Lower leg skin (tissue), 4 donors: ENCODE results near the gene PQBP1. TPM values are rescaled to one million over a fixed set of nuclear protein-coding genes. Genes with fewer than 3 reads are reported as not detected.
"Not testable (repeated sequence)": the region's sequence is repeated elsewhere in the genome, so short reads cannot be mapped to it uniquely, and the experiment has no call there.

Source experiments
- DNase-seq, 2 donors: peaks; one replicate each; pipeline ENCODE4 v3.0.0-alpha.2; 2019; ENCODE audit warnings: low spot score in 2 of 2
- H3K4me3 ChIP-seq: fragments of 200-600 bp; sonication (generic); 2 replicates; pipeline ENCODE4 v1.5.1; 2017; ENCODE audit warnings: mild to moderate bottlenecking, low read depth; ENCODE audit not compliant: poor library complexity, severe bottlenecking
- POLR2A ChIP-seq, 2 donors: fragments of 450-650 bp; IDR thresholded peaks; one replicate each; pipeline ENCODE4 v1.6.1; 2016 to 2017; ENCODE audit warnings: antibody characterized with exemption in 2 of 2, mild to moderate bottlenecking in 1 of 2, moderate library complexity in 1 of 2
- WGBS, 2 donors: methylation state at CpG; one replicate each; pipeline ENCODE4 v1.1.5; 2018; 5-methylcytosine and 5-hydroxymethylcytosine counted together
- intact Hi-C: fragments of 100-400 bp; cut with DNase I; formaldehyde crosslinking; loops from one replicate; pipeline ENCODE4 v1.15.0; 2023; ENCODE audit warnings: low total_unique reads
- total RNA-seq, 4 donors: library from RNA; depleted of rRNA; stranded (reverse); fragments of >200 nt; gene quantifications; one replicate each; pipeline ENCODE4 v1.1.0, GENCODE V29; 2016
- TF ChIP-seq, protein P1 (sequence below), 3 donors: fragments of 450-650 bp; IDR thresholded peaks; one replicate each; pipeline ENCODE4 v1.5.1; 2016; ENCODE audit warnings: antibody characterized with exemption in 3 of 3, mild to moderate bottlenecking in 3 of 3, moderate library complexity in 2 of 3

Gene PQBP1, protein sequence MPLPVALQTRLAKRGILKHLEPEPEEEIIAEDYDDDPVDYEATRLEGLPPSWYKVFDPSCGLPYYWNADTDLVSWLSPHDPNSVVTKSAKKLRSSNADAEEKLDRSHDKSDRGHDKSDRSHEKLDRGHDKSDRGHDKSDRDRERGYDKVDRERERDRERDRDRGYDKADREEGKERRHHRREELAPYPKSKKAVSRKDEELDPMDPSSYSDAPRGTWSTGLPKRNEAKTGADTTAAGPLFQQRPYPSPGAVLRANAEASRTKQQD
- 10 to 100 TPM; 68.0 to 88.6 (median 73.6) TPM for total RNA-seq

GRCh38 chrX:48897625-48898306 is at the start of gene PQBP1, which contains the start of gene TIMM17B:
TSS of gene PQBP1 (plus strand) at chrX:48897930. CDS start at chrX:48898510, 580 bp downstream.
TSS of gene TIMM17B (minus strand) at chrX:48897768. CDS start at chrX:48897749, 19 bp downstream.
- TF ChIP-seq, protein P1, sequence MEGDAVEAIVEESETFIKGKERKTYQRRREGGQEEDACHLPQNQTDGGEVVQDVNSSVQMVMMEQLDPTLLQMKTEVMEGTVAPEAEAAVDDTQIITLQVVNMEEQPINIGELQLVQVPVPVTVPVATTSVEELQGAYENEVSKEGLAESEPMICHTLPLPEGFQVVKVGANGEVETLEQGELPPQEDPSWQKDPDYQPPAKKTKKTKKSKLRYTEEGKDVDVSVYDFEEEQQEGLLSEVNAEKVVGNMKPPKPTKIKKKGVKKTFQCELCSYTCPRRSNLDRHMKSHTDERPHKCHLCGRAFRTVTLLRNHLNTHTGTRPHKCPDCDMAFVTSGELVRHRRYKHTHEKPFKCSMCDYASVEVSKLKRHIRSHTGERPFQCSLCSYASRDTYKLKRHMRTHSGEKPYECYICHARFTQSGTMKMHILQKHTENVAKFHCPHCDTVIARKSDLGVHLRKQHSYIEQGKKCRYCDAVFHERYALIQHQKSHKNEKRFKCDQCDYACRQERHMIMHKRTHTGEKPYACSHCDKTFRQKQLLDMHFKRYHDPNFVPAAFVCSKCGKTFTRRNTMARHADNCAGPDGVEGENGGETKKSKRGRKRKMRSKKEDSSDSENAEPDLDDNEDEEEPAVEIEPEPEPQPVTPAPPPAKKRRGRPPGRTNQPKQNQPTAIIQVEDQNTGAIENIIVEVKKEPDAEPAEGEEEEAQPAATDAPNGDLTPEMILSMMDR (IDR thresholded peaks at IDR 0.05), result no peak
- peak in 1 of 2 donors; percentile 12 for TF ChIP-seq POLR2A (IDR thresholded peaks at IDR 0.05)
- WGBS, 2 donors, result 0 to 42% methylated on average over 30 to 35 of the region's 49 CpGs
- H3K4me3 ChIP-seq, result peak within 1 kb of the TSS; percentile 50
- intact Hi-C loops, result no loop called here
- DNase-seq, result peak; percentile 91 to 97

DNA sequence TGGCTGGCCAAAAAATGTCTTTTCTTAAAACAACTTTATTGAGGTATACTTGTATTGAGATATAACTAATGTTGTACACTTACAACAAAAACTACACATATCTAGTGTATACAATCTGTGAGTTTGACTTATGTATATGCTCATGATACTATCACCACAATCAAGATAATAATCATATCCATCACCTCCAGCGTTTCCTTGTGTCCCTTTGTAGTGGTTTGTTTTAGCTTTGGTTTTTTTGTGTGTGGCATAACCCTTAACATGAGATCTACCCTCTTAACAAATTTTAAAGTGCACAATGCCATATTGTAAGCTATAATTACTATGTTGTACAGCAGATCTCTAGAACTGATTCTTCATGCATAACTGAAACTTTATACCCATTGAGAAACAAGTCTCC is 48.9 kb upstream of the PQBP1 start:
- WGBS, 2 donors, result 50 to 59% methylated on average over 1 of the region's 1 CpG
- intact Hi-C loops, result no loop called here
- TF ChIP-seq POLR2A (IDR thresholded peaks at IDR 0.05), result no peak
- TF ChIP-seq, protein P1 (IDR thresholded peaks at IDR 0.05), result no peak
- no peak for DNase-seq
- H3K4me3 ChIP-seq, result no peak overlapping the region

- DNase-seq, result peak in 1 of 2 donors; percentile 74
- no peak for TF ChIP-seq POLR2A (IDR thresholded peaks at IDR 0.05)
- TF ChIP-seq, protein P1 (IDR thresholded peaks at IDR 0.05), result no peak
- 59 to 67% methylated on average over 7 of the region's 7 CpGs for whole genome bisulfite sequencing, 2 donors
- intact Hi-C loops, result loop anchor here (5.0 kb wide), 1 partner anchor 1224 kb away; no protein-coding TSS in a partner anchor
- H3K4me3 ChIP-seq, result no peak overlapping the region
These were observed 44.9 kb upstream of the PQBP1 start for GRCh38 chrX:48852857-48853256.

DNA sequence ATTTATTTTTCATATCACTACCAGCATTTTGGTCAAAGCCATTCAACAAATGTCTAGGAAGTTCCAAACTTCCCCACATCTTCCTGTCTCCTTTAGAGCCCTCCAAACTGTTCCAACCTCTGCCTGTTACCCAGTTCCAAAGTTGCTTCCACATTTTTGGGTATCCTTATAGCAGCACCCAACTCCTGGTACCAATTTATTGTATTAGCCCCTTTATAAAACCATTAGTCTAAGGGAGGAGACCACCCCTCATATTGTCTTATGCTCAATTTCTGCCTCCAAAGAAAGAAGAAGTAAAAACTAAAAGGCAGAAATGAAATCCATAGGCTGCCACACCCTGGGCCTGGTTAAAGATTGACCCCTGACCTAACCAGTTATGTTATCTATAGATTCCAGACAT is 44.2 kb upstream of the PQBP1 start:
- intact Hi-C loops, result loop anchor here (5.0 kb wide), 1 partner anchor 1224 kb away; no protein-coding TSS in a partner anchor
- DNase-seq, result not testable (repeated sequence)

DNA sequence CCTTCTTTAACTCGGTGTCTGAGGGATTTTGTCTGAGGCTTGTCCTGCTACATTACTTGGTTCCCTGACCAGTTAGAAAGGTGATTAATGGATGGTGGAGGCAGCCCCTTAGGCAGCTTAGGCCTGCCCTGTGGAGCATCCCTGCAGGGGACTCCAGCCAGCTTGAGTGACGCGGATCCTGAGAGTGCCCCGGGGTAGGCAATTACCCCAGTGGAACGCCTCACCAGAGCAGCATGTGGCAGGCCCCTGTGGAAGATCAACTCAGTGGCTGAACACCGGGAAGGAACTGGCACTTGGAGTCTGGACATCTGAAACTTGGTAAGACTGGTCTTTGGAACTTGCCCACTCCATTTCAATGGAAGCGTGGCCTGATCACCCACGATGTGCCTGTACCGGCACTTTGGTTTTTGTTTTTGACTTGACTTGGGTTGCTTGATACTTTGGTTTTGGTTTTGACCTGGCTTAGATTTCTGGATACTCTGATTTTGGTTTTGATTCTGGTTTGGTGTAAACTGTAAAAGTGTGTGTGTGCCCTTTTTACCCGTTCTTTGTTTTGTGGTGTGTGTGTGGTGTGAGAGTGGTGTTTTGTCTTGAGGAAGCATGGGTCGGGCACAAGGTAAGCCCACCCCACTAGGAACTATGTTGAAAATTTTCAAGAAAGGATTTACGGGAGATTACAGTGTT is 43.5 kb upstream of the PQBP1 start:
- intact Hi-C loops, result loop anchor here (5.0 kb wide), 1 partner anchor 1223 kb away; no protein-coding TSS in a partner anchor
- H3K4me3 ChIP-seq, result not testable (repeated sequence)
- 89 to 90% methylated on average over 12 of the region's 12 CpGs for WGBS, 2 donors
- DNase-seq, result peak in 1 of 2 donors; percentile 74

More for the DNA sequence above, 44.2 kb upstream of the PQBP1 start:
- not testable (repeated sequence) for H3K4me3 ChIP-seq

GRCh38 chrX:48854898-48855297 is 42.8 kb upstream of the PQBP1 start:
- intact Hi-C loops, result loop anchor here (5.0 kb wide), 1 partner anchor 1222 kb away; no protein-coding TSS in a partner anchor
- no peak for TF ChIP-seq POLR2A (IDR thresholded peaks at IDR 0.05)
- TF ChIP-seq, protein P1 (IDR thresholded peaks at IDR 0.05), result no peak
- no peak overlapping the region for H3K4me3 ChIP-seq
- no peak for DNase-seq
- 27 to 51% methylated on average over 5 of the region's 5 CpGs for WGBS, 2 donors
